ENCODE data around the gene GNB1L.
A peak's percentile ranks its signal among the peaks of the same experiment; 100 is the strongest.

Gene GNB1L

DNA sequence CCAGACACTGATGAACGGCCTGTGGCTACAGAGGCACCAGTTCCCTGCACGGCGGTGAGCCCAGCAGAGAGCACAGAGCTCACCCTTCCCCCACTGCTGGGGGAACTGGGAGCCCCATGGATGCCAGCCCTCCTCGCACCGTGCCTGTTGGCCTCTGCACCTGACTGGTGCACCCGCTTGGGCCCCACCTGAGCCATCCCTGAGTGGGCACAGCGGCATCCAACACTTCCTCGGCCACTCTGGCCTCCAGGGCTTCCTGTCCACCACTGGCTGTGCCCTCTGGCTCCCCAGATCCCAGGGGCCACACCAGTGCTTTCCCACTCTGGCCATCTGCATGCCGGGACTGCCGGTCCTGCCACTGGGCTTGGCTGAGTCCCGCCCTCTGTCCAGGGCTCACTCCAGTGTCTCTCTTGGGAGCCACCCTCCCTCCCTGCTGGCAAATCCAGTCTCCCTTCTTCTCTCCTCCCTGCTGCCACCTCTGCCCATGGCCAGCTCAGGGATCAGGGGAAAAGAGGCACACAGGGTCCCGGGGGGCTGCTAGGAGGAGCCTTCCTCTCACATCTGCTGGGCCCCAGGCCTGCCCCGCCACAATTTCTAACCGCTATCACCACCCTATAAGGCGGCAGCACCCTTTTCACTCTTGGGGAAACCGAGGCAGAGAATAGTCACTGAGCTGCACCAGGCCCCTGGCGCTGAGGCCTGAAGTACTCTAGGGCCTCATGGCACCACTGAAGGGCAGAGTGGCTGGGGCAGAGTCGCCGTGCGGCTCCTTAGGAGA lies 33.0 kb downstream of the GNB1L start:
- DNase-seq: no peak

DNA sequence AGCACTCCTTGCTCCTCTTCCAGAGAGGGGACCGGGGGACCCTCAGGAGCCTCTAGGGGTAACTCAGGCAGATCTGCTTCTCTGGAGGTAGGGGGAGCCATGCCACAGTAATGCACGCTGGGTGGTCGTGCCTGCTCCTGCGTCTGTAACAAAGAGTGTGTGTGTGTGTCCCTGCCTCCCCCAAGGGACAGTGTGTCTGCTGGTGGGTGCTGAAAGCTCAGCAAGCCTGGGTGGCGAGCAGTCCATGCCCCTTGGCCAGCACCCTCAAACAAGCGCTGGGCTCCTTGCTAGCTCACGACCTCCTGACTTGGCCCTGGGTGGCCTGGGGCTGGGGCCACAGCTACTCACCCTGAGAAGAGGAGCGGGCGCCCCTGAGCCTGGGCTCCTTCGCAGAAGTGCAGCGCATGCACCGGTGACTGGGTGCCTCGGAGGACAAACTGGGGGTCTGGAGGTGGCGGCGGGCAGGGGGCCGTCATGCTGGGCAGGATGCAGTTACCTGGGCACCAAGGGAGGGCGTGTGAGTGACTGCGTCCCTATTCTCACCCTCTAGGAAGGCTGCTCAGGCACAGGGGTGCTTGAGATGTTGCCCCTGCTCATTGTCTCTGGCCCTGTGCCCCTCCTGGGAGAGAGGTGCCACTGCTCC lies 33.7 kb downstream of the GNB1L start:
- no peak for DNase-seq

DNA sequence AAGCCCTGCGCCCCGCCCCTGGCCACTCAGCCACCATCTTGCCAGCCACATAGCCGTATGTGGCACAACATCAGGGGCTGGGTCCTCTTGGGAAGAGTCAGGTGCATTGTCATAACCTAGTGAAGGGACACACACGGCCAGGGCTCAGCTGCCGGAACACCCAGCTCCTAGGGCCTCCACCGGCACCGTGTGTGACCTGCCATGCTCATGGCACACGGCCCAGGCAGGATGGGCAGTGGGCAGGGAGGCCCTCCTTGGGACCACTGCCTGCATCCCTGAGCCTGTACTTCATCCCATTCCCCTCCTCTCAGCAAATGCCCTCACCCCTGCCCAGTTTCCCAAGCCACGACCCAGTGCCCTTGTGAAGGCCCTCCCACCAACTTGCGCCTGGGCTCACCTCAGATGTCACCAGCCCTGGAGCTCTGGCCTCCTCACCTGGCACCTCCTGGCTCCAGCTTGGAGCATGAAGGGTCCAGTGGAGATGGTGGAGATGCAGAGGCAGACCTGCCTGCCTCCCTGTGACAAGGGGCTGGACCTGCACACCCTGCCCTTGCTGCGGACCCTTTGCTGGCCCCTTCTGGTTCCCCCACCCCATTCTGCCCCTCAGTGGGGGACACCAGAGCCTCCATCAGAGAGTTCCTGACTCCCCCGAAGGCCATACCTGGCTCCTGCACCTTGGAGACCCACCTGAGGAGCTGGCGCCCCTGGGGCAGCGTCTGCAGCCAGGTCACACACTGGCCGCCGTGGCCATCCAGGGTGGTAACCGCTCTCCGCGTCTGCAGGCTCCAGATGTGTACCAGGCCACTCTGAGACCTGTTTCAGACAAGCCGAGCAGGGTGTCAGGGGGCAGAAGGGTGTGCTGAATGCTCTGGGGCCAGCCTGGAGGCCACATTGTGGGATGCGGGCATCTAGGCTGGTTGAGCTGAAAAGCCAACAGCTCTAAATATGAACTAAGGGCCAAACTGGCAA lies 34.5 kb downstream of the GNB1L start:
- no peak for DNase-seq

DNA sequence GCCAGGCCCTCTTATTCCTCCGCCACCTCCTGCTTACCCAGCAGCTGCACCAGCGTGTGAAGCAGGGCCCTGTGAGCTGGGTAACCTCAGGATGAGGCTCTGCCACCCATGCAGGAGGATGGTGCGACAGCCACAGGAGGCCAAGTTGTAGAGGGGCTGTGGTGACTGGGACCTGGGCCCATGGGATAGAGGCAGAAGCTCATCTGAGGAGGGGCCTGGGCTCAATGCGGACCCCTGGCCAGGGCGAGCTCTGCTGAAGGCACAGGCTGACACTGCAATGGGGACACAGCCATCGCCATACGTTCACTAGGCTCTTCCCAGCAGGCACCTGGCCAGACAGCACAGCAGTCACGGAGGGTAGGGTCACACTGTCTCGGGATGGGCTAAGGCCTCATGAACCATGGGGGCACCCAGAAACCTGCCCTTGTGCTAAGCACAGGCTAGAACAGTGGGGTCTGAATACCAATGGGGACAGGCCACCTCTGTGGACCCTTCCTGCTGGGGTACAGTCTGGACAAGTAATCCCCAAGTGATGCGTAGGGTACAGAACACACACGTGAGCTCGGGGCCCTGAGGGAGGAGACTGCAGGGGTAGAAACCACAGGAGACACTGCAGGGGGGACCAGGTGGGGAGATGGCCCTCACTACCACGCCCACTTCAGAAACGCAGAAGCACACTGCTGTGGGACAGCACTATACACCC lies 35.3 kb downstream of the GNB1L start:
- DNase-seq: no peak

DNA sequence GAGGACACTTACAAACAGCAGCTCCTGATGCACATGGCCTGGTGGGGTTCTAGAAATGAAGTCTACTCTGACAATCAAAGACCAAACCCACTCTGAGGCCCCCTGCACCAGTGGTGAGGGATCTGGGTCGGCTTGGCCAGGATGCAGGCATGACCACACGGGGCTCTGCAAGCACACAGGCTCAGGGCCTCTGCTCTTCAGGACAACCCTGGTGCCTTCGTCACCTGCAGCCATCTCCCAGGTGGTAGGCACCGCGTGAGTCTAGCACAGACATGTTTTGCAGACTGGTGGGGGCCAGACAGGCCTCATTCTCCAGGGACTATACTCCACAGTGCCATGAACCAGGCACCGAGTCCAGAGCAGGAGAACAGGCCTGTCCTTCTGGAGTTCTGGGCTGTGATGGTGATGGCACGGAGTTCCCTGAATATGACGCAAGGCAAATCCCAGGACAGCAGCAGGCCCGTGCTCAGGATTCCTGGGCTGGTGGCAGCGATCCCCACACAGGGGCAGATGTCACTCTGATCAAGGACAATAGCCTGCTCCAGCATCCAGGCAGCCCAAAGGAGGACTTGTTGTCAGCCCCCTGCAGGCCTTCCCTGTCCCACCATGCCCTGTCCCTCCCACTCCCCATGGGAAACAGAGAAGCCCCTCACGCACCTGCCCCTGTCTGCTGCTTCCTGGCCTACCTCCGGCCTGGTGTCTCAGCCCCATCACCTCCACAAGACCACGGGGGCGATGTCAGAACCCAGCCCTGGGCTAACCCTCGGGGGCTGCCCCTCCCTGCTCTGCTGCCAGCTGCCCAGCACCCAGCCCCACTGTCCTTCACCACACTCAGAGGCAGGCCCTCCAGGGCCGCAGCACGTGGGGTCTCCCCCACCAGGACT lies 36.1 kb downstream of the GNB1L start:
- DNase-seq: no peak

DNA sequence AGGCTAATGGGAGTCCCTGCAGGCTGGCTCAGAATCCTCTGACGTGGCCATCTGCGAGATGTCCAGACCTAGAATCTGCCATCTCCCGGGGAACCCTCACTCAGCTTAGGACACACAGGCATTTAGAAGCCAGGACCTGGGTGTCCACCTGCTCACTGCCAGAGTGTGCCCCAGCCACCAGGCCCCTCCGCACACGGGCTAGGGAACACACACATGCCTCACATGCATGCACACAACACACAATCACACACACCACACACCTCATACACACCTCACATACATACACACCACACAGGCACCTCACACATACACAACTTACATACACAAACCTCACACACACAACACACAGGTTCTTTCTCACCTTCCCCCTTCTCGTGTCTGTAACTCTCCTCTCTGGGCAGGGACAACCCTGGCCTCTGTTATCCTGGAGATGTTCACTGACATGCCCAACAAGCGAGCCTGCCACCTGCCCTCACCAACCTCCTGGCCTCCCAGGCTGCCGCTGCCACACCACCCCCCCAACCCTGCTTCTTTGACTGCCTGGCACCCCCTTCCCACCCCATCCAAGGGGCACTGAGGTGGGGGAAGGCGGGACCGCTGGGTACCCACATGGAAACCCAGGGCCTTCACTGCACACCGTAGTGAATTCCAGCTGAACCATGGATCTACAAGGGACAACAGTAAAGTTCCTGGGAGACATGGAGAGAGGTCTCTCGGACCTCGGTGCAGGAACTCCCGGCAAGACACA lies 38.1 kb downstream of the GNB1L start:
- no peak for DNase-seq

DNA sequence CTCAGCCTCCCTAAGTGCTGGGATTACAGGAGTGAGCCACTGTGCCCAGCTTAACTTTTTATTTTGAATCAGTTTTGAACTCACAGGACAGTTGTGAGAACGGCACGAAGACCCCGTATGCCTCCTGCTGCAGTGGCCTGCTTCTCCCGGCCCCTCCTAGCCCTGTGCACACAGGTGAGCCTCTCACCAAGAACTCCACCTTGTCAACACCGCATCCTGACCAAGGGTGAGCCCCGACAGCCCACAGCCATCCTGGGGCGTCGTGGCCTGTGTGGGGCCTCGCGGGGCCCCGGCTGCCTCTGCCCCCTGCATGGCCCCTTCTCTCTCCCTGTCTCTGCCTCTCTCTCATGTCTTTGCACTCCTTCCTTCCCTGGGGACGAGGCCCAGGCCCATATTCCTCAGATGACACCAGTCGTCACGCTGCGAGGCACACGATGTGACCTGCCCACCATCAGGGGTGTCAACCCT lies 38.8 kb downstream of the GNB1L start:
- no peak for DNase-seq

DNA sequence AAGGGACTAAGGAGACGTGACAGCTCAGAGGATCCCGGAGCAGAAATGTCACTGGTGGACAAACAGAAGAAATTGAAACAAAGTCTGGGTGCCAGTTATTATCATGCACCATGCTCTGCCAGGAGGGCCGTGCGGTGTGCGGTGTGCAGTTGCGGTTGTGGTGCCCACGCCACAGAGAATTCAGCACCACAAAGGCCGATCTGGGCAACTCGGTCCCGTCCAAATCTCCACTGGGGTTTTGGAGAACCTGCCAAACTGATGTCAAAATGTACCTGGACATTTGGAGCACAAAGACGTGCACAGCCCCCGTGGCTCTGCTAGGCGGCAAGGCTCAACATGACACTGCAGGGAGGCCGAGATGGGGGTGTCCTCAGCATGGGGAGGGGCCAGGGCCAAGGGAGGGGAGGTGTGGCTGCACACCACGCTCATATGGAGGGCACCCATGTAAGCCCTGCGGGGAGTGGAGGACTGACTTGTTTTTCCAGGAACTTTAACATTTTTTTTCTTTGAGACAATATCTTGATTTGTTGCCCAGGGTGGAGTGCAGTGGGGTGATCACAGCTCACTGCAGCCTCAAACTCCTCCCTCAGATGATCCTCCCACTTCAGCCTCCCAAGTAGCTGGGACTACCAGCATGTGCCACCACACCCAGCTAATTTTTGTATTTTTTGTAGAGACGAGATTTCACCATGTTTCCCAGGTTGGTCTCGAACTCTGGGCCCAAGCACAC lies 39.4 kb downstream of the GNB1L start:
- no peak for DNase-seq

DNA sequence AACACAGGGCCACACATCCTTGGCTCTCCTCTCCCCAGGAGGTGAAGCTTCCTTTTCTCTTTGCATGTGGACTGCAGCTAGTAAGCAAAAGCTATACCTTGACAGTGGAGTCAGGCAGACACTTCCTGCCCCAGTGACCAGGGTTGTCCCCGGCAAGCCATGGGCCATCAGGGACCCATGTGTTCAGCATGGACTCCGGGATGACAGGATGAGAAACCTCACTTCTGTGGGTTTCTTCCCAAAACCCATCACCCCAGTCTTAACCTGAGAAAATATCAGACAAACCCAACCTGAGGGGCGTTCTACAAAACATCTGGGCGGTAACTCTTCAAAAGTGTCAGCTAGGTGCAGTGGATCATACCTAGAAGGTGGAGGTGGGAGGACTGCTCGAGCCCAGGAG lies 40.2 kb downstream of the GNB1L start:
- DNase-seq: no peak

DNA sequence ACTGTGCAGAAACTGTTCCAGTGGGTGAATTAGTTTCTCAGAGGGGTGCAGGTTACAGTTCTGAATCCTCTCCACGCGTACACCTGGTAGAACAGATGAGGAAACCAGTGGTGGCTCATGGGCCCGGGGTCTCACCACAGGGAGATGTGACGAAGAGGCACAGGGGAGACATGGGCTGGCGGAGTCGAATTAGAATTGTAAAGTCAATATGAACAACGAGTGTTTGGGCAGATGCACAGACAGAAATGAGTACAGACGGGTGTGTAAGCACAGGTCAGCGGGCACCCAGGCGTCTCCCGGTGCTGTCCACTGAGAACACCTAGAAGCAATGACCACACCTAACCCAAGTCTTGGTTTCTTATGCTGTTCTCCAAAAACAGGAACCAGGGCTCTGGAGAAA lies 41.8 kb downstream of the GNB1L start:
- peak in 1 of 2 donors; percentile 11 for DNase-seq

DNA sequence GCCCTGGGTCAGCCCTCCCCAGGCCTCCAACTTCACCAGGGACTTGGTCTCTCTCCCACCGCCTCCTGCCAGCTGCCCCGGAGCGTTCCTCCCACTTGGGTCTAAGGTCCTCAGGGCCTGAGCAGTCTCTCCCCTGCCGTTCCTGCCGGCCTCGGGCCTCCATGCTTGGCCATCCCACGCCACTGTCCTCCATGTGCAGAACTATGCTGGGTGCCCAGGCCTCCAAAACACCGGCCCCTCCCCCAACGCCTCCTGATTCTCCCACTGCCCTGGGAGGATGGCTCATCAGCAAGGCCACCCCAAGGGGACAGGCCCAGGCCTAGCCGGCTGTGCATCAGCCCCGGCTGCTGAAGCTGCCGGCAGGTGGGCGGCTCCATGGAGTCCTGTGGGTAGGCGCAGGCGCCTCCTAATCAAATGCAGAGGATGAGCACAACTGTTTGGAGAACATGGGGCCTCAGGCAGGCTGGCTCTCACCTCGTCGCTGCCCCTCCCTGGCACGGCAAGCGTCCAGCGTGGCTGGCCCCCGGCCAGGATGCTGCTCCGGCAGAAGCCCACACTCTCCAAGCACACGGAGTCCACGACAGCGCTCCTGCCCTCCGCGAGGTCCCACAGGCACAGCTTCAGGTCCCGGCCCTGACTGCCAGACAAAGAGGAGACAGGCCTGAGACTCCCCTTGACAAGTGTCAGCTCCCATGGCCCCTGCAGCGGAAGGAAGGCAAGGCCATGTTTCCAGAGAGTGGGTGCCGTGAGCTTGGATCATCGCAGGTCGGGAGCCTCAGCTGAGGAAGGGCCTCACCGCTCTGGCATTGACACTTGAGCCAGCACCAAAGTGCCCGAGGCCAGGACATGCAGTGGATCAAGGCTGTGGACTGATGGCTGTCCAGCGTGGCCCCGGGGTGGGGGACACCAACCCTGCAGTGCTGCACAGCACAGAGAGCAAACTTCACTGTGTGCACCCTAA lies 42.6 kb downstream of the GNB1L start:
- no peak for DNase-seq

DNA sequence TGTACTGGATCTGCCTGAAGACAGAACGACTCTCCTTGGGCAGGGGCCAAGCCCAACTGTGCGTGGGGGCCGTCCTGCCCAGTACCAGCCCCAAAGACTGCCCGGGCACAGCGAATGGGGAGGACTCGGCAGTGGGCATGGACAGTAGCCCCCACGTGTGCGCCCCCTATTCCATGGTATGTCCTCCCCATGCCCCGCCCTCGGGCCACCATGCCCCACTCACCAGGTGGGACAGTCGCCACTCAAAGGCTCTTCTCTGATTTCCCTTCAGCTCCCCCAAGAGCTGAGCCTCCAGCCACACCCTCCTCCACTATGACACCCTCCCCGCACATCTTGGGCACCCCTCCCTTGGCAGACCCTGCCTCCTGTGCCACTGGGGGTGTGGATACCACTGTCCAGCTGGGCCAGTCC lies 43.5 kb downstream of the GNB1L start:
- DNase-seq: no peak

DNA sequence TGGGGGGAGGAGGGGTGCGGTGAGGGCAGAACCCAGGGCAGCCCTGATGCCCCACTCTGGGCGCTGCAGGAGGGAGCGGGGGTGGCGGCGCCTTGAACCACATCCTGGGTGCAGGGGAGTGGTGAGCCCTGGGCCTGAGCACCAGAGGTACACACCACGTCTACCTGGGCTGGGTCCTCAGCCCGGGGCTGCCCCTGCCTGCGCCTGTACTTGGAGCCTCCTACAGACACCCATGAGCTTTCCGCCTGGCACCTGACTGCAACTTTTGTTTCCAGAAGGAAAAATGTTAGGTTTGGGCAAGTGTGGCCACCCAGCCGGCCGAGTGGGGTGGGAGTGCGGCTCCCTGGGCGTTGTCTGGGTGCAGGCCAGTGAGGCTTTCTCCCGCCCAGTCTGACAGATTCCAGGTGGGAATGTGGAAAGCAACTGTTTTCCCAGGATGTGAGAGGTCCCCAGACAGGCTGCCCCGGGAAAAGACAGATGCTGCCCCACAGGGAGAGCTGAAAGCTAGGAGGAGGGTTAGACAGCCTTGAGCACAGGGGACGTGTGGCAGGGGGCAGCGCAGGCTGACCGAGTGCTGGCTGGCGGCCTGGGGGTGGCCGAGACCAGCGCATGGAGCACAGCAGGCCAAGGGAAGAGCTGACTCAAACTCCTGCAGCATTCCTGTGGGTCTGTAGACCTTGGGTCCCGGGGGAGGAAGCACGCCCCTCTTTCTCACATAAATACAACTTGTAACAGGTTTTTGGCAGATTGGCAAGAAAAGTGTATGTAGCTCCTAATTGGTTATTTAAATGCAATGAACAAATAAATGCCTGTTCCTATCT lies 44.1 kb downstream of the GNB1L start:
- DNase-seq: no peak

DNA sequence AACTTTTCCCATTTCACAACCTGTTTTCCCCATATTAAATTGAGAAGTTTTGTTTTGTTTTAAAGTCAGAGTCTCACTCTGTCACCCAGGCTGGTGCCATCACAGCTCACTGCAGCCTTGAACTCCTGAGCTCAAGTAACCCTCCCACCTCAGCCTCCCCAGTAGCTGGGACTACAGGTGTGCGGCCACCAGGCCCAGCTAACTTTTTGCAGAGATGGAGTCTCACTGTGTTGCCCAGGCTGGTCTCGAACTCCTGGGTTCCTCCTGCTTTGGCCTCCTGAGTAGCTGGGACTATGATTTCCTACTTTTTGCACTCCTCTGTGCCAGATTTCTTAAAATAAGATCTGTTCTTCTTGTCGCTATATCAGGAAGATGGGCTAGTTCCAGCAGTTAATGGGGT lies 44.9 kb downstream of the GNB1L start:
- no peak for DNase-seq

DNA sequence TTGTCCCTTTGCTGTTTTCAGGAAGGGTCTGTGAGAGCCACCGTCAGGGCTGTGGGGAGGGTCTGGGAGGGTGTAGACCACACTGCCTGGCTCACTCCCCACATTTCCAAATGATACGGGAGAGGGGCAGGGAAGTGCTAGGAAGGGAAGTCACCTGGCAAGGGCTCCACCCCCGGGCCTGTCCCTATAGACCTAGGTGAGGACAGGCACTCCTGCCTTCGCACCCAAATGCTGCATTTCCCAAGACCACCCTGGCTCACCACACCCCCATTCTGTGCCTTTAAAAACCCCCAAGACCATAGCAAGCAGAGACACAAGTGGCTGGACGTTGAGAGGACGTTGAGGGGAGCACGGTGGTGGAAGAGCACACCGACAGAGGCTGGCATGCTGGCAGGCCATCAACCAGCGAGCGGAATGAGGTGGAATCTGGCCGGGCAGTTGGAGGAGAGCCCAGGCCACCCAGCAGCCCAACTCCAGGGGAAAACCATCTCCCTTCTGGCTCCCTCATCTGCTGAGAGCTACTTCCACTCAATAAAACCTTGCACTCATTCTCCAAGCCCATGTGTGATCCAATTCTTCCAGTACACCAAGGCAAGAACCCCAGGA lies 45.7 kb downstream of the GNB1L start:
- DNase-seq: no peak

DNA sequence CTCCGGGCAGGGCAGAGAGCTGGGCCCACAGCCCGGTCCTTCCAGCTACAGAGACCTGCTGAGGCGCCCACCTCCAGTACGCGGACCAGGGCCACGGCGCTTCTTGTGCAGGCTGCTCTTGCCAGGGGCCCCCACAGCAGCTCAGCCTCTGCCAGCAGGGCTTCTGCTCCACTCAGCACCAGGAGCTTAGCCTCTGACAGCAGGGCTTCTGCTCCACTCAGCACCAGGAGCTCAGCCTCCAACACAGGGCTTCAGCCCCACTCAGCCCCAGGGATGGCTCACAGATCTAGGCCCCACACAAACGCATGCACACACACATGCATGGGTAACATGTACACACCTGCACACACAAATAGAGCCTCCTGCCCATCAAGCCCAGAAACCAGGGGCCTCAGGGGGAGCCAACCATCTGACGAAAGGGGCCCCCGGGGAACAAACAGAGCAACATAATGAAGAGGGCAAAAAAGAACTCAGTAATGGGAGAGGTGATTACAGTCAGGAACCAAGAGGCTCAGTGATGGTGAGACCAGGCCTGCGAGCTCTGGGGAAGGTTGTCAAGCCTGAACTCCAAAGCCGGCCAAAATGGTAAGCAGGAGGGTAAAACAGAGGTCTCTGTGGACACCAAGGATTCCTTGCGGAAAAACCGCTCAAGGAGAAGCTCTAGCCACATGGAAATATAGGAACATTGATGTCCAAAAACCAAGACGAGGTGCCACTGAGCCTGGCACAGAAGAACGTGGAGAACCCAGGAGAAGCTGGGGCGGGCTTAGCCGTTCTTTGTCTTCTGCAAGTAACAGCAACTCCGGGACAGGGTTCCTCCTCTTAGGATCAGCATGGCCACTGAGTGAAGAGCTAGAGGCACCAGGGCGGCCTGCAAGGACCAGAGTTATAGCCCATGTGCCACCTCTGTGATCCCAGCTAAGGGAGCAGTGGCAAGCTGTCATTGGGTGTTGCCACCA lies 46.5 kb downstream of the GNB1L start:
- DNase-seq: no peak
